Peyer's patch (tissue), 4 donors: ENCODE measurements around the gene ALDH3A1.

Experiments used
- CTCF ChIP-seq, 6 experiments: fragments of 450-650 bp in 4 of 6; fragments of 200-600 bp in 2 of 6; sonication (generic) in 1 of 6; IDR thresholded peaks; one replicate each; pipeline ENCODE4 v1.5.1; 2017 to 2019; ENCODE audit warnings: antibody characterized with exemption in 6 of 6, mild to moderate bottlenecking in 3 of 6, moderate library complexity in 1 of 6
- POLR2A ChIP-seq, 2 donors: fragments of 450-650 bp; IDR thresholded peaks; one replicate each; pipeline ENCODE4 v1.5.1; 2017; ENCODE audit warnings: antibody characterized with exemption in 2 of 2, mild to moderate bottlenecking in 2 of 2, moderate library complexity in 2 of 2

DNA sequence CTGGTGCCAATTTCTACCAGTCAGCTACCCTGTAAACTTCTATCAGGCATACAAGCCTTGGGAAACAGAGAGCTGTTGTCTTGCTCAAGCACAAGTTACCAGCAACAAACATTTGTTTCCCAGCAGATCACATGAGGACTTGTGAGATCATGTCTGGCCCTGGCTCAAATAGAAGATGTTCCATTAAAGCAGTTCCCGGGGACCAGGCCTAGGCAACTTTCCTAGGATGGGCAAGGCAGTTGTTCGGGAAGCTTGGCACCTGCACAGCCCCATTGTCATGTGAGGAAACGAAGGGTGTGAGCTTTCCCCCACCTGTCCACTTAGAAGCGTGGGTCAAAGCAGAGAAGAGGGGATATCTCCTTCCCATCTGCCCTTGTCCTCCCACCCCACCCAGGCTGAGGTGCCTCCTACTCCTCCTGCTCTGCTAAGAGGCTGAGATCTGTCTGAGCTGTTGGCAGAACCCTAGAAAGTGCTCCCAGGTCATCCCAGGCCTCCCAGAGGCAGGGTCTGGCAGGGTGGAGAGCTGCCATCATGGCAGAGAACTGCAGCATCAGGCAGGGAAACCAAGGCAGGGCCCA, 20.5 kb downstream of the ALDH3A1 start:
- TF ChIP-seq CTCF (IDR thresholded peaks at IDR 0.05) (no peak), POLR2A (IDR thresholded peaks at IDR 0.05) (no peak)
